ENCODE data around the gene NINL. TPM values are rescaled to one million over a fixed set of nuclear protein-coding genes. Genes with fewer than 3 reads are reported as not detected.

Gene NINL
- total RNA-seq, 1 donor from 2014 or later: 95.5 TPM

GRCh38 chr20:25491446-25492038 lies 93.8 kb downstream of the NINL start:
- no peak overlapping the region for H3K27ac Mint-ChIP-seq (ENCODE audit: unreplicated experiment)
- peaks cover 31% of the 10 kb centered on the region for H3K36me3 Mint-ChIP-seq (ENCODE audit: low read depth, unreplicated experiment)

GRCh38 chr20:25490656-25491445 lies 94.5 kb downstream of the NINL start:
- H3K9me3 Mint-ChIP-seq (ENCODE audit: unreplicated experiment): no peaks in the 10 kb centered on the region
- H3K27me3 Mint-ChIP-seq (ENCODE audit: unreplicated experiment): peaks cover 13% of the 10 kb centered on the region
- no peak overlapping the region for H3K4me3 Mint-ChIP-seq (ENCODE audit: unreplicated experiment)
- TF ChIP-seq CTCF (IDR thresholded peaks at IDR 0.05; ENCODE audit: unreplicated experiment): no peak
- peaks cover 31% of the 10 kb centered on the region for H3K36me3 Mint-ChIP-seq (ENCODE audit: low read depth, unreplicated experiment)
- DNase-seq (ENCODE audit: low spot score): no peak
- H3K4me1 Mint-ChIP-seq (ENCODE audit: unreplicated experiment): peaks cover 7% of the 10 kb centered on the region
- H3K27ac Mint-ChIP-seq (ENCODE audit: unreplicated experiment): no peak overlapping the region

More at GRCh38 chr20:25491446-25492038, 93.8 kb downstream of the NINL start:
- Mint-ChIP-seq H3K9me3 (ENCODE audit: unreplicated experiment) (no peaks in the 10 kb centered on the region), H3K4me1 (ENCODE audit: unreplicated experiment) (peaks cover under 1% of the 10 kb centered on the region), H3K27me3 (ENCODE audit: unreplicated experiment) (peaks cover 11% of the 10 kb centered on the region), H3K4me3 (ENCODE audit: unreplicated experiment) (no peak overlapping the region)
- TF ChIP-seq CTCF (IDR thresholded peaks at IDR 0.05; ENCODE audit: unreplicated experiment): no peak
- no peak for DNase-seq (ENCODE audit: low spot score)

- H3K27me3 Mint-ChIP-seq (ENCODE audit: unreplicated experiment): peaks cover 13% of the 10 kb centered on the region
- H3K9me3 Mint-ChIP-seq (ENCODE audit: unreplicated experiment): no peaks in the 10 kb centered on the region
- peaks cover 19% of the 10 kb centered on the region for H3K4me1 Mint-ChIP-seq (ENCODE audit: unreplicated experiment)
- TF ChIP-seq CTCF (IDR thresholded peaks at IDR 0.05; ENCODE audit: unreplicated experiment): no peak
- H3K36me3 Mint-ChIP-seq (ENCODE audit: low read depth, unreplicated experiment): peaks cover 36% of the 10 kb centered on the region
- no peak for DNase-seq (ENCODE audit: low spot score)
- no peak overlapping the region for H3K4me3 Mint-ChIP-seq (ENCODE audit: unreplicated experiment)
- H3K27ac Mint-ChIP-seq (ENCODE audit: unreplicated experiment): no peak overlapping the region
Observed at GRCh38 chr20:25489221-25489871, 96.0 kb downstream of the NINL start.

- H3K9me3 Mint-ChIP-seq (ENCODE audit: unreplicated experiment): no peaks in the 10 kb centered on the region
- H3K27ac Mint-ChIP-seq (ENCODE audit: unreplicated experiment): no peak overlapping the region
- H3K27me3 Mint-ChIP-seq (ENCODE audit: unreplicated experiment): peaks cover 10% of the 10 kb centered on the region
Observed at GRCh38 chr20:25487975-25488374, 97.4 kb downstream of the NINL start.

More at GRCh38 chr20:25487975-25488374, 97.4 kb downstream of the NINL start:
- Mint-ChIP-seq H3K4me1 (ENCODE audit: unreplicated experiment) (peaks cover 20% of the 10 kb centered on the region), H3K36me3 (ENCODE audit: low read depth, unreplicated experiment) (peaks cover 38% of the 10 kb centered on the region), H3K4me3 (ENCODE audit: unreplicated experiment) (no peak overlapping the region)
- TF ChIP-seq CTCF (IDR thresholded peaks at IDR 0.05; ENCODE audit: unreplicated experiment): no peak
- no peak for DNase-seq (ENCODE audit: low spot score)

Measured in endothelial cell (in vitro differentiated cells).